ENCODE data around the gene SIPA1L3.

SIPA1L3 gene

DNA sequence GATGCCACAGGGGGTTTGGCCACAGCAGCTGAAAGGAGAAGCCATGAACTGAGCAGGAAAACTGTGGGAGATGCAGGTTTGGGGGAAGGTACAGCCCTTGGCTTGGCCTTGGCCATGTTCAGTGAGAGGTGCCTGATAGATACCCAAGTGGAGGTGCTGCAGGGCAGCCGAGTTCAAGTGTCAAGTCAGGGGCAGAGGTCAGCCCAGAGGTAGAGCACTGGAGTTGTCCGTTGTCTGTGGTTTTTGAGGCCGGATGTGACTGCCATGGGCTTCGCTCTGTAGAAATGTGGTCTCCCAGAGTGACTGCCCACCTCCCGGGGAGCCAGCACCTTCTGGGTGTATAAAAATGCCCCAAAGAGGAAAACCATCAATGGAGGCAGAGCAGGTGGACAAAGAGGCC lies 251.7 kb downstream of the SIPA1L3 start:
- FAIRE-seq: no peak

DNA sequence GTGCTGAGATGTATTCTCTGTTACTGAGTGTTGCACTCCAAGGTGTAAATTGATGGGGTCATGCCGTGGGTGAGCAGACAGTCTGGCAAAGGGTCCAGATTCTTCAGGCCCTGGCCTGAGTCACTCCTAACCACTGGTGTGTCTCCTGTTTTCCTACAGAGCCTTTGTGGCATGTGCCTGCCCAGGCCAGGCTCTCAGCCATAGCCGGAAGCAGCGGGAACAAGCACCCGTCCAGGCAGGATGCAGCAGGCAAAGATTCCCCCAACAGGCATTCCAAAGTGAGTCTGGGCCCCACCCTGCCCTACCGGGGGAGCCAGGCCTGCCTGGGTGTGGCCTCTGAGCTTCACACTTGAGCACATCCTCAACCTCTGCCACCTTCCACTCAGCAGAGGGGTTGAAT lies 255.1 kb downstream of the SIPA1L3 start:
- FAIRE-seq: no peak

DNA sequence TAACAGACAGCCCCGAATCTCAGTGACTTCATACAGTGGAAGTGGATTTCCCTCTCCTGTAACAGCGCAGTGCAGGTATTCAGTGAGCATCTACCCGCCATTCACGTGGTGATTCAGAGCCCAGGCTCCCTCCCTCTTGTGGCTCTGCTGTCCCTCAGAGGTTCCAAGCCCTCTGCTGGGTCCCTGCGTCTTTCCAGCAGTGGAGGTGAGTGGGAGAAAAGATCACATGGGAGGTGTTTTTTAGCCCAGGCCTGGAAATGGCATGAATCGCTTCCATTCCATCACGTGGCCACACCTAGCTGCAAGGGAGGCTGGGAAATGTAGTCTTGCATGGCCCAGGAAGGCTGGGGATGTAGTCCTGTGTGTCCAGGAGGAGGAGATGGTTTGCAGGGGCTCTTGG lies 255.6 kb downstream of the SIPA1L3 start:
- no peak for FAIRE-seq

DNA sequence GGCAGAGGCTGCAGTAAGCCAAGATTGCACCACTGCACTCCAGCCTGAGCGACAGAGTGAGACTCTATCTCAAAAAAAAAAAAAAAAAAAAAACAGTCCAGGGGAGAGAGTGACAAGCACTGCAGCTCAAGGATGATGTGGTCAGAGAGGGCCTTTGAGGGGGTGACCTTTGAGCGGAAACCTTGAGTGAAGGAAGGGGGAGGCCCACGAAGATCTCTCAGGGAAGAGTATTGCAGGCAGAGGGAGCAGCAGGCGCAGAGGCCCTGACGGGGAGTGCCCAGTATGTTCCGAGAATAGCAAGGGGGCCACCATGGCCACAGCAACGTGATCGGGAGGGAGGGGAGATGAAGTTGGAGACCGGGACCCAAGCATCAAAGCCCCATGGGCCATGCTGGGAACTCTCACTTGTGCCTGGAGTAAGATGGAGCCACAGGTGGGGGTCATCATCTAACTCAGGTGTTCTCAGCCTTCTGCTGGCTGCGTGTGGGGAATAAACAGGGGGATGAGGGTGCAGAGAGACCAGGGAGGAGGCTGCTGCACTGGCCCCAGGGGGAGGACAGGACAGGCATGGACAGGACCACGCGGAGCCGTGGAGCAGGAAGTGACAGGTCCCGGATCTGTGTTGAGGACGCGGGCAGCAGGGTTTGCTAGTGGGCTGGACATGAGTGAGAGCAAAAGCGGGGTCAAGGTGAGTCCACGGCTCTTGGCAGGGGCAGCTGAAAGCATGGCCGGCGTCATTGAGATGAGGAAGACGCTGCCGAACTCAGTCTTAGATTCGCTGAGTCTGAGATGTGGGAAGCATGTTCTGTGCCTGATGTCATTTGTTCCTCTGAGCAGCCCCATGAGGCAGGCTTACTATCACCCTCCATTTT lies 256.6 kb downstream of the SIPA1L3 start:
- no peak for FAIRE-seq

DNA sequence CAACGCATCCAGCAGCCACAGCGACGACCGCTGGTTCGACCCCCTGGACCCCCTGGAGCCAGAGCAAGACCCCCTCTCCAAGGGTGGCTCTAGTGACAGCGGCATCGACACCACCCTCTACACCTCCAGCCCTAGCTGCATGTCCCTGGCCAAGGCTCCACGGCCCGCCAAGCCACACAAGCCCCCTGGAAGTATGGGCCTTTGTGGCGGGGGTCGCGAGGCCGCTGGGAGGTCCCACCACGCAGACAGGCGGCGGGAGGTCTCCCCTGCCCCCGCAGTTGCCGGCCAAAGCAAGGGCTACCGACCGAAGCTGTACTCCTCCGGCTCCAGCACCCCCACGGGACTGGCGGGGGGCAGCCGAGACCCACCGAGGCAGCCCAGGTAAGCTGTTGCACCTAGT lies 257.5 kb downstream of the SIPA1L3 start:
- no peak for FAIRE-seq

DNA sequence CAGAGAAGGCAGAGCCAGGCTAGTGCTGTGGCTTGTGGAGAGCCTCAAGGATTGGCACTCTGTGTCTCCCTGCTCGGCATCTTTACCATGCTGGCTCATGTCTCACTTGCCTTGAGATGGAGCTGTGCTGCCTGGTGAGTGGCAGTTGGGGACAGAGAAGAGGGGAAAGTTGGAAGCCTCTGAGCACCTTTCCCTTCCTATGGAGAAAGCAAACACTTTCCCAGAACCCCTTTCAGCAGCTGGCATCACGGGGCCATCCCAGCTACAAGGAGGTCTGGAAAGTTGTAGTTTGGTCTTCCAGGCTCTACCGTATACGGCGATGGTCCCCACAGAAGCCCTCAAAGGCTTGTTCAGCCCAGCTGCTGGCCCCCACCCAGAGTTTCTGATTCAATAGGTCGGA lies 258.3 kb downstream of the SIPA1L3 start:
- no peak for FAIRE-seq

DNA sequence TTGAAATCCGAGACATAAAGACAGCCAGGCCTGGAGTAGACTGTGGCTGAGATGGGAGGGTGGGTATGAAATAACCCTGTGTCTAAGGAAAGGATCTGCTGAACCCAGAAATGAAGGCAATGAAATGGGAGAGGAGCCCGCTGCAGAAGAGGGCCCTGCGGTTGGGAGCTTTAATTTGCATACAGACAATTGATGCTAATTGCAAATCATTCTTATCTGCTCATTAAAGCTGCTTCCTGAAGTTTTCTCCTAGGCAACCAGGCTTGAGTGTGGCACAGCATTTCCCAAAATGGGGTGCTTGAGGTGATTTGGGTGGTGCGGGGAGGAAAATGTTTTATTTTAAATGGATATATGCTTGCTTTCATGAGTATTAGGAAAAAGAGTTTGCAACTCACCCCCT lies 261.6 kb downstream of the SIPA1L3 start:
- FAIRE-seq: no peak

DNA sequence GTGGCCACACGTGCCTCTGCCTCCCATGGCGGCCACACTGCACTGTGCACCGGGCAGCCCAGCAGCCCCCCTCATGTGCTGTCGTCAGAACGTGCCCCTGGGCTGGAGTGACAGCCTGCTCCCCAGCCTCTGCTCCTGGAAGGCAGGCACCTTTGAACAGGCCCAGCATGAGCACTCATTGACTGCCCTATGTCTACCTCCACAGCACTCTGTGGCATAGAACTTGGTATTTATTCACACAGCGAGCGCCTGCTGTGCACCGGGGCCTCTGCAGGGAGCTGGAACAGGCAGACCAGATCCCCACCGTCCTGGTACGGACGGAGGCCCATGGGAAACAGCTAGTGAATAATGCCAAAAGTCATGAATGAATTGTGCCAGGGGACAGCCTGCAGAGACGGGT lies 263.3 kb downstream of the SIPA1L3 start:
- FAIRE-seq: no peak

DNA sequence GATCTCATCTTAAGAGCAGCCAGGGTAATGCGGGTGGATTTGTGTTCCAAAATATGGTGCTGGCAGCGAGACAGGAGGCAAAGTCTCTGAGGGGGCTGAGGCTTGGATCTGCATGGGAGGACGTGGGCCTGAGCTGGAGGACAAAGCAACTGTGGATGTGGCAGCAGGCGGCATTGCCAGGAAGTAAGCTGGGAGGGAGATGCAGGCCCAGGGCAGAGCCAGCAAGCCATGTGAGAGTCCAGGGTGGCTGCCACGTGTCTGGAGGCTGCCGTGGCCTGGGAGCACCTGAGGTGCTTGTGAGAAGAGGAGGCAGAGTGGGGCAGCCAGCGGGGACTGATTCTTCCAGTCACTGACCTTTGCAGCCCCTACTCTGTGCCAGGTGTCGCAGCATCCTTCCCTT lies 265.0 kb downstream of the SIPA1L3 start:
- no peak for FAIRE-seq

DNA sequence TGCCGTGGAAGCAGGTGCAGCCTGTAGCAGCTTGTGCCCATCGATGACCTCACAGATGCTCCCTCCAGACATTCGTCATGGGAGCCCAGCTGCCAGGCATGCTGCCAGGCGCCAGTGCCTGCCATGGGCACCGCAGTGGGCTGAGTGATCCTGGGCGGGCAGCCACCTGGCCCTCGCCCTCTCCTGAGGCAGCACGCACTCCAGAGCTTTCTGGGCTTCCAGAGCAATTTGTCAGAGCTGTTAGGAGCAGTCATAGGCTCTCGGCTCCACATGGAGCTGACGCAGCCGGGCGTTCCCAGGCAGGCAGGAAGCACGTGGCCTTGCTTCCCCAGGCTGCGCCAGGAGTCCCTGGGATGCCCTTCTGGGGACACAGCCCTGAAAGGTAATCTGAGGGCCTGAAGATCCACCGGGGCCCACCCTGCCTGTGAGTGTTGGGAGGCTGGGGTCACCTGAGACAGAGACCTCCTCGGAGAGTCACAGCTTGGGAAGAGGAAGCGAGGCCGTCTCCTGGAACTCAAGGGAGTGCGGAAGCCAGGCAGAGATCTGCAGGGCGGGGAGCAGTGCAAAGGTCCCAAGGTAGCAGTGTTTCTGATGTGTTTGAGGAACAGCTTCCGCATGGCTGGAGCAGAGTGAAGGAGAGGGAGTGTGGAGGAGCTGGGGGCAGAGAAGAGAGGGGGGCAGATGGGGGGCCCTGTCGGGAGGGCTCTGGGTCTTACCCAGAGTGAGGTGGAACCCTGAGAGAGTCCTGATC lies 266.5 kb downstream of the SIPA1L3 start:
- no peak for FAIRE-seq

DNA sequence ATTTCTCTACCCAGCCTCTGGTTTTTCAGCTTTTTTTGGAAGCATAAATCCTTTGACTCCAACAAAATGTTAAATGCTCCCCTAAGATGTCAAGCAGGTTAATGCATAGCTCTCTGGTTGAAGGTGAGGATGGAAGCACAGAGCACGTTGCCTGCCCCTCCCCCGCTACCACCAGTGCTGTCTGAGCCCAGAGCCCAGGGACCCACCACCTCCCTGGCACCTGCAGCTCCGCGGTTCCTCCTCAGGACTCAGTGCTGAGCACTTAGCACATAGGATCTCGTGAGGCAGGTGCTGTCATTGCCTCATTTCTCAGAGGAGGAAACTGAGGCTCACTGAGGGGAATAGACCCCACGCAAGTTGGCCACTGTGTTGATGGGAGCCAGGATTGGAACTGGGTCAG lies 268.4 kb downstream of the SIPA1L3 start:
- FAIRE-seq: no peak

DNA sequence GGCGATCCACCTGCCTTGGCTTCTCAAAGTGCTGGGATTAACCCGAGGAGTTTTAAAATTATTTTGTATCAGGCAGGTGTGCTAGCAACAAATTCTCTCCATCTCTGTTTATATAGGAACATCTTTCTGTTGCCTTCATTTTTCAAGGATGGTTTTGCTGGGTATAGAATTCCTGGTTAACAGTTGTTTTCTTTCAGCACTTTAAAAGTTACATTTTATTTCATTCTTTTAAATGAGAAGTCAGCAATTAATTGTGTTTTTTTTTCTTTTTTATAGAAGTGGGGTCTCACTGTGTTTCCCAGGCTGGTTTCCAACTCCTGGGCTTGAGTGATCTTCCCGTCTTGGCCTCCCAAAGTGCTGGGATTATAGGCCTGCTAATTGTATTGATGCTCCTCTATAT lies 273.1 kb downstream of the SIPA1L3 start:
- FAIRE-seq: no peak

DNA sequence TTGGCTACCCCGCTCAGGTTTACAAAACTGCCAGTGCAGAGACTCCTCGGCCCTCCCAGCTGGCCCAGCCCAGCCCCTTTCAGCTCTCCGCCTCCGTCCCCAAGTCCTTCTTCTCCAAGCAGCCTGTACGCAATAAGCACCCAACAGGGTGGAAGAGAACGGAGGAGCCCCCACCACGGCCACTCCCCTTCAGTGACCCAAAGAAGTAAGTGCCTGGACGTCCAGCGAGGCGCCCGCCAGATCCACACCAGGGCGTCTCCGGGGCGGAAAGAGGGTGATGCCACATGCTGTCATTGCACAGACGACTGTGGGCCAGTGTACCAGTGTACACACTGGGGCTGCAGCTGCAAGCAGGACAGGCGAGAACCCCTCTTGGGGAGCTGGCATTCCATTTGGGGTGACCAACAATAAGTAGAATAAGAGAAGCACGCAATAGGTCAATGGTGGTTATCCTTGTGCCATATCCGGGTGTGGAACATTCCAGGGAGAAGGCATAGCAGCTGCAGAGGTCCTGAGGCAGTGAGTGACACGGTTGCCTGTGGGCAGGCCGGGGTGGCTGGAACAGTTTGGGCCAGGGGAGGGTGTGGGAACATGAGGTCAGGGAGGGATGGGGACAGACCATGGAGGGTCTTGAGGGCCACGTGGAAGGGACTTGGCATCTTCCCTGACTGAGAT lies 275.7 kb downstream of the SIPA1L3 start:
- FAIRE-seq: no peak

DNA sequence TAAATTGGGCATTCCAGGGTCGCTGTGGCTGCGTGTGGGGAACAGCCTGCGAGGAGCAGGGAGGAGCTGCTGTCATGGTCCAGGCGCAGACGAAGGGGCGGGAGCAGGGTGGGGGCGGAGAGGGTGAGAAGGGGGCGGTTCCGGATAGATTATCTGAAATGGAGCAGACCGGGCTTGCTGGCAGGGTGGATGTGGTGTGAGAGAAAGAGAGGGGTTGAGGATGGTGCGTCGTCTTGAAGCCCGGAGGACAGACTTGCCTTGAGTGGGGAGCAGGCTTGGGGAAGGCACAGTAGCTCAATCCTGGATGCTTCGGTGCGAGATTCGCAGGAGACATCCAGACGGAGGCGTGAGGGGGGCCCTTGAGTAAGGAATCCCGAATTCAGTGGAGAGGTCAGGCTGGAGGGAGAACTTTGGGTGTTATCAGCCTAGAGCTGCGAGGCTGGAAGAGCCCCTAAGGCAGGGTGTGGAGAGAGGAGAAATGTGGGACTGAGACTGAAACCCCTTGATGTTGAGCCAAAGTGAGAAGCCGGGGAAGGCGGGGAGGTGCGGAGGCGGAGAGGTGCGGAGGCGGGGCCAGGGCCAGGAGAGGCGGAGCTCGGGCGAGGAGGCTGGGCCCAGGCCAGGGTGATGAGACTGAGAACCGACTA lies 276.4 kb downstream of the SIPA1L3 start:
- FAIRE-seq: no peak

DNA sequence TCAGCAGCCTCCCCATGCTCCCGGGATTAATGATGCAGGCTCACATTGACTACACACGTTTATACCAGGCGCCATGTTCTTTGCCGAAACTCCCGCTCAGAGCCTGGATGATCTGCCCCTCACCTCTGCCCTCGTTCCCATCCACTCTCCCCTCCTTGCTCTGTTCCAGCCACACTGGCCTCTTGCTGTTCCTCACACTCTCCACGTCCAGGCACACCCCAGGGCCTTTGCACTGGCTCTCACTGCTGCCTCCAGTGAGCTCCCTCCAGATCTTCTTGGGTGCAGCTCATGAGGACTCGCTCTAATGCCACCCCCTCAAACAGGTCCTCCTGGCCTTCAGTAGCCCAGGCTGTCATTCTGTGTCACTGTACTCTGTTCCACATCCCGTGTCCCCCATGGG lies 277.8 kb downstream of the SIPA1L3 start:
- FAIRE-seq: no peak

DNA sequence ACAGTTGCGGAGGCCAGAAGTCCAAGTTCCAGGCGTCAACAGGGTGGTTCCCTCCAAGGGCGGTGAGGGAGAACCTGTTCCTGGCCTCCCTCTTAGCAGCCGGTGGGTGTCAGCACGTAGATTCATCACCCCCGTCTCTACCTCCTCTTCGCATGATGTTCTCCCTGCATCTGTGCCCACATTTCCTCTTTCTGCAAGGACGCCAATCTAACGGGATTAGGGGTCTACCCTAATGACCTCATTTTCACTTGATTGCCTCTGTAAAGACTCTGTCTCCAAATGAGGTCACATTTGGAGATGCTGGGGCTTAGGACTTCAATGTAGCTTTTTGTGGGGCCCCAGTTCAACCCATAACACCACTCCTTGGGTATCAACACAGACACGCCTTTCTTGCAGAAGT lies 278.6 kb downstream of the SIPA1L3 start:
- no peak for FAIRE-seq

DNA sequence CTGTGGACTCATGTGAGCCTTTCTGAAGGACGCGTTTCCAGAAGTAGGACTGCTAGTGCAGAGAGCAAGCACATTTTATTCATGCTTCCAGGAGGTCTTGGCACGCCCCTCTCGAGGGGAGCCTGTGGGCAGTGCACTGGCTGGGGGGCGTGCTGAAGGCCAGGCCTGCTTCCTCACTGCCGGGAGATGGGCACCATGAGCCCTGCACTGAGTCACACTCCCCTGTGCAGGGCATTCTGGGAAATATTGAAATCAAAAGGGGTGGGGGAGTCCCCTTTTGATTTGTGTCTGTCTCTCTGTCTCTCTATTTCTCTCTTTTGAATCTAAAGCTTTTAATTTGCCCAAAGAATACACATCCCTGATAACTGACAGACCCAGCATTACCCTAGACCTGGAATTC lies 283.1 kb downstream of the SIPA1L3 start:
- no peak for FAIRE-seq

DNA sequence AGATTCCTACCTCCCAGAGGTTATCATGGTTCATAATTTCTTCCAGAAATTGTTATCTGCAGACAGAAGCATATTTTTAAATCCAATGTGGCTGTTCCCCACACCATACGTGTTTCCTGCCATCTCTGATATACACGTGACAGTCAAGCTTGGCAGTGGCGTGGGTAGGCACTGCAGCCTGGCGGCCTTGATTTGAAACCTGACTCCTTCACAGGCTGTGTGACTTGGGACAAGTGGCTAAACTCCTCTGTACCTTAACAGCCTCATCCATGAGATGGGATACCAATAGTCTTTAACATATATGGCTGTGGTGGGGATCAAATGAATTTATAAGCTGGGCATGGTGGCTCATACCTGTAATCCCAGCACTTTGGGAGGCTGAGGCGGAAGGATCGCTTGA lies 283.8 kb downstream of the SIPA1L3 start:
- FAIRE-seq: no peak

DNA sequence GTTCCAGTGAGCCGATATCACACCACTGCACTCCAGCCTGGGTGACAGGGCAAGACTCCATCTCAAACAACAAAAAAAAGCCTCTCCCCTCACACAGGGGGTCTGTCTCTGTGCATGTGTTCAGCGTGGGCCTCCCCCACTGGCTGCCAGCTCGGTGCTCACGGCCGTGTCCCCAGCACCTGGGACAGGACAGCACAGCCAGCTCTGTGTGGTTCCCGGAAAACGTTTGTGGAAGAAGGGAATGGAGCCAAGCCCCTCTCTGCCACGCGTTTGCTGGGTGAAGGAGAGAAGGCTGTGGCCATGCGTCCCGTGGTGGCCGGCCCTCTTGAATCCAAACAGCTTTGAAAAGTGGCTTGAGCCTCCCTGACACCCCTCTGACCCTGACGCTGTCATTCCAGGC lies 284.7 kb downstream of the SIPA1L3 start:
- FAIRE-seq: no peak

DNA sequence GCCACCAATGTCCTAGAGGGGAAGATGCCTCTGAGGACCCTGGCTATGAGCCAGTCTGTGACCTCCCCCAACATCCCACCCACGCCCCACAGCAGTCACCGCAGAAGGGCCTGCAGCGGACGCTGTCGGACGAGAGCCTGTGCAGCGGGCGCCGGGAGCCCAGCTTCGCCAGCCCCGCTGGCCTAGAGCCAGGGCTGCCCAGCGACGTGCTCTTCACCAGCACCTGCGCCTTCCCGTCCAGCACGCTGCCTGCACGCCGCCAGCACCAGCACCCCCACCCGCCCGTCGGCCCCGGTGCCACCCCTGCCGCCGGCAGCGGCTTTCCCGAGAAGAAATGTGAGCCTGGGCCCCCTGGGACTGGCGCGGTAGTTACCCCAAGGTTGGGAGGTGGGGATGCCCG lies 286.4 kb downstream of the SIPA1L3 start:
- FAIRE-seq: no peak

DNA sequence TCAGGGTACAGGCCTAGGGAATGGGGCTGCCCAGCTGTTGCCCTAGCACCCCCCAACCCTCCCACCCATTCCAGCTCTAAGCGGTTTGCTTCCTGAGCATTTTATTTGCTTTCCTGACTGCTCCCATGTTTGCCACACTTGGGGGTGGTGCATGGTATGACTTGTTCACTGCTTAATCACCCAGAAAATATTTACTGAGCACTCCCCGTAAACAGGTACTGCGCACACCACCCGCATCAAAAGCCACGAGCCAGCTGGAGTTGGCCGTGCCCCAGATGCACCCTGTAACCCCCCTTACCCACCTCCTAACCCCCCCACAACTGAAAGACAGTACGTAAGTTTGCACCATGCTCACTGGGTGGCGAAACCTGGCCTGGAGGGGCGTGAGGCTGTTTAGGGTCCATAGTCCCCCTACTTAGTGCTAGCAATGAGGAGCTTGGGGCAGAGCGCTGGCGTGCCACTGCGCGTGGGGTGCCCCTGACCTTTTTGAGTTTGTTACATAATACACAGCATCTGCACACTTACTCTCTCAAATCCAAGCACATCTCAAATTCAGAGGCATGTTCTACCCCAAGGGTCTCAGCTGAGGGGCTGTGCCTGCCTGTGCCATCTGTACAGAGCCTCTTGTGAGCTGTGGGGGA lies 287.2 kb downstream of the SIPA1L3 start:
- no peak for FAIRE-seq

DNA sequence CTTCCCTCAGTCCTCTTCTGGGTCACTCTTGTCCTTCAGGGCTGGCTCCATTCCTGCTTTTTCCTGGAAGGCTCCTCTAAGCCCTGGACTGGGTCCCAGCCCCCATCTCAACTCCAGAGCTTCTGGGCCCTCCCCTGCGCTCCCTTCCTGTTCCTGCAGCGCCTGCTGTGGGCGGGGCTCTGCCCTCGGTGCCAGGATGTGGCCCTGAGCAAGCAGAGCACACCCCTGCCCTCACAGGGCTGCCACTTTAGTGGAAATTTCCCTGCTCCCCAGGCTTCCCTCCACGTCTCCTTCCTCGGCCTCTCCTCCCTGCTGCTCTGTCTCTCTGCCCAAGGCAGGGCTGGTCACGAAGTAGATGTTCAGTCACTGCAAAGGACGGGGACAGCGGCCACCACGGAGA lies 288.2 kb downstream of the SIPA1L3 start:
- no peak for FAIRE-seq
